Non-pigmented ciliary epithelial cell (primary cell): ENCODE results near the gene ARFGAP3.

Experiments used
- DNase-seq: peaks from one replicate; pipeline ENCODE4 v3.0.0-alpha.2; 2010; ENCODE audit warnings: low read depth

Gene ARFGAP3

DNA sequence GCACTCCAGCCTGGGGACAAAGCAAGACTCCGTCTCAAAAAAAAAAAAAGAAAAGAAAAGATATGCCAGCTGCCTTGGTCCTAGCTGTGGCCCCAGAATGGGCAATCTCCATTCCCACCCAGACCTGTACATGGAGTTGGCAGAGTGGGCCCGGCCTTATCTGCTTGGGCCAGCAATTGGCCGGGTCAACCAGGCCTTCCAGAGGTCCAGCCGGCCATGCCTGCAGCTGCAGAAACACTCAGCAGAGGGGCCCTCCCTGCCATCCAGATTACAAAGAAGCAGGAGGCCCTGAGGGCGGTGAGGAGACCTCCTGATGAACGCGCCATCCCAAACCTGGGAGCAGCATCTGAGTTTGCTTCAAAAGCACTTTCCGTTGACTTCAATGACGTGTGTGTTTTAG is 26.9 kb upstream of the ARFGAP3 start:
- DNase-seq = no peak

DNA sequence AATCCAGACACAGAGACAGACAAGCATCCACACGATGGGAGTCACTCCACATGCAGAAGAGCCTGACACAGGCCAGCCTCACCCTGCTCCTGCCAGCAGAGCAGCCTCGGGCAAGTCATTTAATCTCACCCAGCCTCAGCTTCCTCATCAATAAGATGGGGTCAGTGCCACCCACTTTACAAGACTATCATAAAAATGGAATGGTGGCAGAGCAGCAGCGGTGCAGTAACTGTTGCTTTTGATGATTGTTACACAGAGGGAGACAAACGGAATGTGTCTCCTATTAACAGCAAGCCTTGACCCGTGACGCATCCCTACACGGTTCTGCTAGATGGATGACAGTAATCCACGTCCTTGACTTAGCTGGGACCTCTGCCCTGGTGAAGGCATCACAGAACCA is 26.0 kb upstream of the ARFGAP3 start:
- DNase-seq = no peak

DNA sequence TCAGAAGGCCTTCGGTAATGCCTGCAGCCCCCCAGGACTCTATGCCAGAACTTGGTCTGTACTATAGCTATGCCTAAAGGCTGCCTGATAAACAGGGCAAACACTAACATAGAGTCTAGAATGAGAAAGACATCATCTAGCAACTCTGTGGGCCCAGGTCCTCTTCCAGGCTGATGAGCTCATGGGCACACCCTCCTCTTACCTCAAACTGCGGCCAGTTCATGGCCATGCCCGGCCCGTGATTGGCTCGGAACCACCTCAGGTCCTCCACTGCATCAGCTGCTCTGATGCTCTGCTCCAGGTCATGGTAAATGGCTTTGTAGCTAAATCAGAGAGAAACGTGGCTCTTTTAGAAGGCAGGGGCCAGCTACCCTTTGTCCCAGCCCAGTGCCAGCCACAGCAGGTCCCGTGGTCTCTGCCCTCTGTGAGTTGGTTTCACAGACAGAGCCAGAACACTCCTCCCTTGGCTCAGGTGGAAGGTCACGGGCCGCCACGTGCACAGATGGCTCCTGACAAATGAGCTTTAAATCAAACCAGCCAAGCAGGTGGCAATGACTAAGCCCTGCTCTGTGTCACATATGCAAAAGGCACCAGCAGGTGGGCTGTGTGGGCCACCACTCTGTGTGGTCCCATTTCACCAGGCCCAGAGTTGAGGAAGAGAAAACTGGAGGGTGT is 25.0 kb upstream of the ARFGAP3 start:
- no peak for DNase-seq

DNA sequence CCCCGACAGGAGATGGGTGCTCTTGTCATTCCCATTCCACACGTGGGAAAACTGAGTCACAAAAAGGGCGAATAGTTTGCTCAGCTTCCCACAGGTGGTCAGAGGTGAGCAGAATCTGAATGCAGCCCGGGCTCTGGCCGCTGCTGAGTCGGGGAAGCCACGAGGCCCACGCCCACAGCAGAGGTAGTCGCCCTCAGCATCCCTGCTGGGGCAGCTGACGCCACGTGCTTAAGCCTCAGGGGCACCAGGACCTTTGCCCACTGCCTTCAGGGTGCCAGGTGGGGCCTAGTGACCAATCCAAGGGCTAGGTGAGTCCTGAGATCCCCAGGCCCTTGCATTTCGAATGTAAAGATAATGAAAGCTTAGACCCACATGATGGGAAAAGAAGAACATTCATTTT is 24.2 kb upstream of the ARFGAP3 start:
- no peak for DNase-seq

DNA sequence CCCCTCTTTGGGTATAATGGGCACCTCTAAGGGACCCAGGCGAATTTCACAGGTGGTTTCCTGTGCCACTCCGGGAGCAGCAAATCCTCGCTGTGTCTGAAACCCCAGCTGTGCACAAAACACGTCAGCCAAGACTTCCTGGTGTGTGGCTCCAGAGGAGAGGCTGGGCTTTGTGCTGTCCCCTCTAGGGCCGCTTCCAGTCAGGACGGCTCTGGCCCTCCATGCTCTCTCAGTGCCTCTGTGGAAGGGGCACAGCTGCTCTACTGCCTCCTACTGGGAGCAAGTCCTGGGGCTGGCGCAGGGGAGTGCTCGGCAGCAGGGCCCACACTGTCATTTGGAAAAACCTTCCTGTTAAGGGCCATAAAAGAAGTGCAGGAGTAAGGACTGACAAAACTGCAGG is 23.7 kb upstream of the ARFGAP3 start:
- DNase-seq = no peak

DNA sequence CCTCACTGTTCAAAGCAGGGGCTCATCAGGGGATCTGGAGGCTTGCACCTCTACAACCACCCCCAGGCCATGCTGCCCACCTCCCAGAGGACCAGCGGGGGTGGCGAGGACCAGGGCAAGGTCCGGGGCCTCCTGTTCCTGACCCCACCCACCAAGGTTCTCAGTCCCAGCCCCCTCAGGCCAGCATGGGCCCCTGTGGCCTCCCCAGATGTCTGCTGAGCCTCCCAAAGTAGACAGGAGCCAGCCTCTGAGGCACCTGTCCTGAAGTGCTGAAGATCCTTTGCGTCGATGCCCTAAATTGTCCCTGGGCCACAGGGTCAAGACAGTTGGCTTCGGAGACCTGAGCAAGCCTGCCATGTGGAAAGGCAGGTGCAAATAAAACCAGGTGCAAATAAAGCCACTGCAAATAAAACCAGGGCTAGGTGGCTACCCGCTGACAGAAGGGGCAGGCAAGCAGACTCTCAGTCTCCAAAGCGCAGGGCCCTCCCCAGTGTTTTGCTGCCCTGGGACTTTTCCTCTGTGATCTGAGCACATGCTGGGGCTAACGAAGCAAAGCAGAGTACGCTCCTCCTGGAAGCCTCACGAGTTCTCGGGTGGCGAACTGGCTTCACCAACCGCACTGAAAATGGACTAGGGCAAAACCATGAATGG is 22.4 kb upstream of the ARFGAP3 start:
- DNase-seq = no peak

DNA sequence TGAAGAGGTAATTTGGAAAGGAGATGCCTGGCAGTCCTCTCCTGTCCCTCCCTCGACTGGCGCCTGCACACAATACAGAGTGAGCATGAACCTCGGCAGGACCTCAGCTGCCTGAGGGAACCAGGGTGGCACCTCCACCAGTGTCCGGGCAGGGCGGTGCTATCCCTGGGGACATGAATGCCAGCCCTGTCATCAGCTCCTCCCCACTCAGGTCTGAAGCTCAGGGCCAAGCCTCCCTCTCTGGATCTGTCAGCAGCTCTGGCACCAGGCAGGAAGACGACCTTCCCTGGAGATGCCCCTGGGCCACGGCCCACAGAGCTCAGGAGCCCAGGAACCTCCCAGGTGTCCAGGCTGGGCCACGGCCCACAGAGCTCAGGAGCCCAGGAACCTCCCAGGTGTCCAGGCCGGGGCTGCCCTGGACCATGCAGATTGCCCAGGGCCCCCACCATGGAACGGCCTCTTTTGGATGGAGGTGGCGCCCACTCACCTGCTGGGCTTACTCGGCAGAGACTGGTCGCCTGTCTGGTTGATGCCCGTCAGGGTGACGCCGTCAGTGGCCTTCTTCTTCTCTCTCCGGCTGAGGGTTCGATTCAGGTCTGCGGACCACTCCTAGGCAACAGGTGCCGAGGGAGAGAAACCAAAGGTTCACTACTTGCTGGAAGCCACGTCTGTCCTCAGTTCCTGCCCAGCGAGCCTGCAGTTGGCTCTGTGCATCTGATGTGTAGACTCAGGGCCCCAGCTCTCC is 21.7 kb upstream of the ARFGAP3 start:
- no peak for DNase-seq

DNA sequence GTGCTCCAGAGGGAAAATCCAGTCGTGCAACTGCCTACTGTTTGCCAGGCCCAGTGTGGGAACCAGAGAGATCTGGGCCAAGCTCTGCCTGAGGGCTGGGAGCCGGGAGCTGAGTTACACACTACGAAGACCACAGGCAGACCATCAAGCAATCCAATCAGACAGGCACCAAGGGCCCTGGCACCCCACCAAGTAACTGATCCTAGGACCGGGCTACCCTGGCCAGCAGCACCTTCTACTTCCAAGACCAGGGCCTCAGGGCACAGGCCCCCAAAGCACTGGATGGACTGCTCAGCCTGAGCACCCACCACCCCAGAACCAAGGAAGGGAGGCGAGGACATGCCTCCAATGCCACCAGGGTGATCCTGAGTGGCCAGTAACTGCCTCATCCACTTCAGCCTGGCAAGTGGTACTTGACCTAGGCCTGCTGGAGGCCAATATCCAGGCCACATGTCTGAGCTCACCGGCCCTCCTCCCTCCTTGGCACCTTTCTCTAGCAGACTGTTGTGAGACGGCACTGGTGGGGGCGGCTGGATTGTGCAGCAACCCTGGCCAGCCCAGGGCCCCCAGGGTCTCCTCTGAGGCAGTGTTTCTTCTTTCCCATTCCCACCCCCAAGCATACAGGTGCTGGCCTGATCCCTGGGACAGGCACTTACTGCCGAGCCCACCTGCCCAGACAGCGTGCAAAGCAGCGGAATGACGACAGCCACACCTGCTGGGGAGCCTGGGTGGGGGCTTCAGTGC is 20.7 kb upstream of the ARFGAP3 start:
- DNase-seq = no peak

DNA sequence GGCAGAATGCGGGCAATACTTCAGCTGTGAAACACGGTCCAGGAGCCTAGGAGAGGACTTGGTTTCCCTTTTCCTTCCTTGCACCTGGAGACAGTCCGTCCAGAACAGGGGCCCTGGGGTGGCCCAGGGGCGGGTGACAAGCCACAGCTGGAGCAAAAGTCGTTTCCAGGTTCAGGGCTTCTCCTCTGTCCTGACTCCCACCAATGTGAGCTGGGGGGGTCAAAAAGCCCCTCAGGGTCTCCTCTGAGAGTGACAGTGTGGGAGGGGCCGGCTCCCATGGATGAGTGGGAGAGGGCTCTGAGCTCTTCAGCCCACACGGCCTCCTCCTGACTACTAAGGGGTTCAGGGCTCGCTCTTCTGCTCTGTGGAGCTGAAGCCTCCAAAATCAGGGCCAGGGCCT is 20.1 kb upstream of the ARFGAP3 start:
- DNase-seq = no peak

DNA sequence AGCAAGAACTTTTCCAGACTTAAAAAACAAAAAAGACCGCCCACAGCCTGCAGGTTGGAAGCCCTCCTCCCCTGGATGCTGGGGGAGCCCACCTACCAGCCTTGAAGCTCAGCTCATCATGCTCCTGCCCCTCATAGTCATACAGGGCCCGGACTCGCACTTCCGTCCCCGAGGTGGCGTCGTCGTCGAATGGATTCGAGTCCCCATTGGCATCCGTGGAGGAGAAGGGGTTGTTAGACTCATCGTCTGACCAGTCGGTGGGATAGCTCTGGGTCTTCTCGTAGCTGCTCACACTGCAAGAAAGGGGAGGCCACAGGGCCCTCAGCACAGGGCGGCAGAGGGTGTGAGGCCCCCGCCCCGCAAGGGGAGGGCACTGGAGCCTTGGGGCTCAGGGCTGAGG is 19.0 kb upstream of the ARFGAP3 start:
- no peak for DNase-seq

DNA sequence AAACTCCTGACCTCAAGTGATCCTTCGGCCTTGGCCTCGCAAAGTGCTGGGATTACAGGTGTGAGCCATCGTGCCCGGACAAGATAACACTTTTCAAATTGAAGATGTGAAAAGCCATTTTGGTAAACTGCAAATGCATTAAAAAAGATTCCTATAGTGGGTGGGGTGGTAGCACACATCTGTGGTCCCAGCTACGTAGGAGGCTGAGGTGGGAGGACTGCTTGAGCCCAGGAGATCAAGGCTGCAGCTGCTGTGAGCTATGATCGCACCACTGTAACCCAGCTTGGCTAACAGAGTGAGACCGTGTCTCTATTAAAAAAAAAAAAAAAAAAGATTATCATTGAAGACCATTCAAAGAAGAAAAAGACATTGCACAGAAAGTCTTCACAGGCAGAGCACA is 16.9 kb upstream of the ARFGAP3 start:
- no peak for DNase-seq

DNA sequence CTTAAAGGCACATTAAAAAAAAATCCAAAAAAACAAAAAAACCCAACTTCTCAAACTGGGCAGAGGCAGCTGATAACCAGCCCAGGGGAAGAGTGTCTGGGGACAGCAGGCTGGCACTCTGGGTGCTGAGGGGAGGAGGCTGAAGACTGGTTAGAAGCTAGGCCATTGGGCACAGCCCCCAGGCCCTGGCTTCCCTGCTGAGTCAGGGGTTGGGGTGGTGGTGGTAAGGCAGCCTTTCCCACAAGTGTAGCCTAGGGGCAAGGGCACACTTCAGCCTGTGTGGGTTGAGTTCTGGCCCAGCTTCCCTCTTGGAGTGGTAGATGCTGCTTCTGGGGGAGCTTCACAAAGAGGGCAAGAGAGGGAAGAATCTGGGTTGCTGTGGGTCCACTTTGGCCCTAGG is 16.3 kb upstream of the ARFGAP3 start:
- no peak for DNase-seq

DNA sequence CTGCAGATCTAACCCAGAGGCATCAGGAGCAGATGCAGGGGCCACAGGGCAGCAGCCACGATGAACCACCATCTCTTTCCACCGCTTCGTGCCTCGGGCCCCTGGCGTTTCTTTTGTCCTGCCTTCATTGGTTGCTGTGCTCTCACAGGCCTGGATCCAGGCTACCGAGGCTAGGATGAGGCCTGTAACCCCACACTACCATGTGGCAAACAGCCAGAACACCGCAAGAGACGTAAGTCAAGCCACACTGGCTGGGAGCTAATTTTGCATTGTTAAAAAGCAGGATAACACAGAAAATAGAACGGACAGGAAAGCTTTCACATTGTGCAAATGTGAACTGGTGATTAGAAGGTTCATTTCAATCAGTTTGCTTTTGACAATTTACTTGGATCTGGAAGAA is 15.7 kb upstream of the ARFGAP3 start:
- DNase-seq = no peak

DNA sequence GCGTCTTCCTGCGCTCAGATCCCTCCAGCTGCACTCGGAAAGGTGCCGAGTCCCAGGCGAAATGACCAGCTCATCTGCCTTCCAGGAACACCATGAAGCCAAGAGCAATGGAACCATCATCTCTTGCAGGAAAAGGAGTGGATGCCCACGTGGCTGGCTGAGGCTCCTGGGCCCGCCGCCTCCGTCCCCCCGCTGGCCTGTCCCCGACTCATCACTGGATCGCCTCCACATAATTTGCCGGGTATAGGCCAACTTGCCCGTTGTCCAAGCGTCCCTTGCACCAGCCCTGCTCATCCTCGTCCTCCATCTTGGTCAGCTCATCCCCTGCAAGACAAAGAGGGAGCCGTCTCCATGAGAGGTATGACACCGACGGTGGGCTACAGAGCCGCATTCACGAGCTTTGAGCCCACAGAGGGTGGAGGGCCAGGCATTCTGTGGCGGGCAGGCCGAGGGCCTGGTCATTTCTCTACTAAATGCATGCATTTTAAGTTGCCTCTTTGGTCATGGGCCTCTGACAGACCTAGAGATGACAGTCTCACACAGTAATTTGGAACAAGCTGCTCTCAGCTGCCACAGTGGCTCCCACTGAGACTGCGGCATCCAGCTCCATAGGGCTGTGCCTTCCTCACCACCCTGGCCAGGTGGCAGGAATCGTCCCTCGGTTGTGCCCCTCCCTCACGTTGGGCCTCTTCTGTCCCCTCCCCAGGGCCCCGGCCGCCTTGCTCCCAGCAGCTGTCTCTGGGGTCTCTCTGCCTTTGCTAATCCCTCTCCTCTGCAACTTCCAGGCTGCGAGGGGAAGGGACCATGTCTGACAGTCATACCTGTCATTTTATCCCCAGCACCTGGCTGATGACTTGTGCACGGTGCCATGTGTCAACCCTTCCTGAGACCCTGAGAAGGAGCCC is 14.3 kb upstream of the ARFGAP3 start:
- no peak for DNase-seq

DNA sequence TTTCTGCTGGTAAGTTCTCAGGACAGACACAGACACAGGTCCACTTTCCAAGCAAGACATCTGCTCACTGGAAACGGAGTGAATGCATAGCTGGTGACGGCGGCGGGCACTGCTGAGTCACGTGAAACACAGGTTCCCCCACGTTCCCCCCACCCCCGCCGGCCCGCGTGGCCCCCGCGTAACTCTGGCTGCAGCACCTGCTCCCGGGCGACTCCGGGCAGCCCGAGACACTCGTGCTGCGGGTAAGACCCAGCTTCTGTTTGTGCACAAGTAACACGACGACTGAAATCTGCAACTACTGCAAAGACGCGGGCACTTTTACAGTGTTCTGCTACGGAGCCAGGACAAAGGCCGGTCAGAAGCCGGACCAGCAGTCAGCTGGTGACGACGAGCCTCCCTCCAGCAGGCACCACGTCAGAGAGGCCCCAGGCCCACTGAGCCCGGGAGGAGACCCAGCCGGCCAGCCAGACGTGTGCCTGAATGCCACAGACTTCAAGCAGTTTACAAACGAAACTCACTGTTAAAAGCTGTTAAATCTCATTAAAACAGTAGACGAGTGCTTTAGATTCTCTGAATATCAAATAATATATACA is 12.9 kb upstream of the ARFGAP3 start:
- DNase-seq = no peak

DNA sequence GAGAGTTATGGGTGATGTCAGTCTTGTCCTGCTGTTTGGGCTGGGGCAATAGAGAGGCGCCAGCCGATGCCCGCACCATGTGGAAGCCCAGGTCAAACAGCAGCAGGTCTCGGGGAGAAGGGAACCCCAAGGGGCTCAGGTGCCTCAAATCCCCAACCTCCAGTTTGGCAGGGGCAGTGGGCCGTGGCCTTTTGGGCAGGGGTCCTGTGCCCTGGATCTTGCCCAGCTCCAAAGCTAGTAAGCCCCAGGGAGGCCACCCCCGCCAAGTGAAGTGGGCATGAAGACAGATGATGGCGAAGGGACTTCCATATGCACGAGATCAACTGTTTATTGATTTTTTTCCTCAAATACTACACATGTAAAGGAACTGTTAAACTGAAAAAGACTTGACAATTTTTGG is 12.4 kb upstream of the ARFGAP3 start:
- no peak for DNase-seq

DNA sequence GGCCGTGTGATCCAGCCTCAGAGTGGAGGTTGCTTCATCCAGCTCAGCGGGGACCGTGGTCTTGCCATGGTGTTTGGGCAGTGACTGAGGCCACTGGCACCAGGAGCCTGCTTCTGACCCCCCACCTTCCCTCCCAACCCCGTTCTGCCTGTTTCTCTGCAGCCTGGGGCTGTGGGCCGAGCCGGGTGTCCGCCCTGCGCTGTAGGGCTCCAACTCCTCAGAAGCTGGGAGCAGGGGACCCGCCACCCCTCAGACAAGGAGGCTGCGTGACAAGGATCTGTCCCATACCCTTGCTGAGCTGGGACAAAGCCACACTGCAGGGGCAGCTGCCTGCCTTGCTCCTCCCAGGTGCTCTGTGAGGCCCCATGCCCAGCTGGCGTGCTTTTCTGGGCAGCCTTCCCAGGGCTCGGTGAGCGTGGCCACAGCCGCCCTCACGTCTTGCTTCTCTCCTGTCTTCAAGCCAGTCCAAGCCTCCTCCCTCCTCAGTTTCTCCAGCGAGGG is 11.7 kb upstream of the ARFGAP3 start:
- DNase-seq = no peak

DNA sequence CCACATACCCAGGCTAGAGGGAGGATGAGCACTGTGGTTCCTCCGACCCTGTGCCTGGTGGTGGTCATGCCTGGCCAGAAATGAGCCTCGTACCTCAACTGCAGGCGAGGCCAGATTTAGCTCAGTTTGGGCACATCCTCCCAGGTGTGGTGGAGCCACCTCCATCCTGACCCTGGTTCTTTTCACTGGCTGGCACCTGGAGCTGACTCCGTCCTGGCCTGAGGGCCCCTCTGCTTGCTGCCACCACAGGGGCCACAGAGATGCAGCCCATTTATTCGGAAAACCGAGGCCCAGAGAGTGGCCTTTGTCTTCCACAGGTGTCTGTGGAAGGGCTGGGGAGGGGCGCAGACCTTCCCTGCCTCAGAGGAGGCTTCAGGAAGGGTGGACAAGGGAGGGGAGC is 9.0 kb upstream of the ARFGAP3 start:
- no peak for DNase-seq

DNA sequence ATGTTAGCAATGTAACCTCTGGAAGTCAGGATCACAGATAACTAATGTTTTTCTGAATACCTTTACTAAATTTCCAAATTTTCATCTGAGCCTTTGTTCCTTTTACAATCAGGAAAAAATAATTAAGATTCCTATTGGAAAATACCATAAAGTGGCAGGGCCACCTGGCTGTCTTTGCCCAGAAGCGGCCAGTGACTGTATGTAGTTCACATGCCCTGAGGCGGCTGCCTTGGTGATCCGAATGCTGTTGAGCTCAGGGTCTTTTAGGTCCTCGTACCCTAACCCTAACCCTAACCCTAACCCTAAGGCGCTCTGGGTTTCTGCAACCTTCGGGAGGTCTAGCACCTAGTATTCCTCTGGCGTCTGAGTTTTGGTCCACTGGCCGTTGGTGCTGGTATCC is 8.5 kb upstream of the ARFGAP3 start:
- DNase-seq = no peak

DNA sequence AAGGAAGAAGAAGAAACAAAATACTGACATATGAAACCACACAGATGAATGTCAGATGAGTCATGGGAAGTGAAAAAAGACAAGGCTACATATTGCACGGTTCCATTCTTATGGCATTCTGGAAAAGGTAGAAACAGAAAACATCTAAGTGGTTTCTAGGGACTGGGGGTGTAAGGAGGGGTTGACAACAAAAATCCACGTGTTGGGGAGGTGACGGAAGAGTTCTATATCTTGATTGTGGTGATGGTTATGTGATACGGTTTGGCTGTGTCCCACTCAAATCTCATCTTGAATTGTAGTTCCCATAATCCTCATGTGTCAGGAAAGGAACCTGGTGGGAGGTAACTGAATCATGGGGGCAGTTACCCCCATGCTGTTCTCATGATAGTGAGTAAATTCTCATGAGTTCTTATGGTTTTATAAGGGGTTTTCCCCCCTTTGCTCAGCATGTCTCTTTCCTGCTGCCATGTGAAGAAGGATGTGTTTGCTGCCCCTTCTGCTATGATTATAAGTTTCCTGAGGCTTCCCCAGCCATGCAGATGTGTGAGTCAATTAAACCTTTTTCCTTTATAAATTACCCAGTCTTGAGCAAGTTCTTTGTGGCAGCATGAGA is 6.4 kb upstream of the ARFGAP3 start:
- peak; percentile 84 for DNase-seq
